Neuronal stem cell (in vitro differentiated cells): ENCODE measurements around the gene THSD4.

Experiments
- DNase-seq: peaks from one replicate; pipeline ENCODE4 v3.0.0-alpha.2; 2013; ENCODE audit warnings: low spot score
- H2AFZ ChIP-seq: one replicate; pipeline ENCODE4 v1.6.1; 2013; ENCODE audit warnings: mild to moderate bottlenecking, low read length, inconsistent platforms
- H2AK5ac ChIP-seq: 2 replicates; pipeline ENCODE4 v1.6.1; 2013; ENCODE audit warnings: low read depth, mild to moderate bottlenecking, inconsistent platforms, low read length, moderate library complexity, mixed read lengths
- H2BK120ac ChIP-seq: 2 replicates; pipeline ENCODE4 v1.6.1; 2013; ENCODE audit warnings: low read depth, mild to moderate bottlenecking, inconsistent platforms, low read length, moderate library complexity, mixed read lengths
- H2BK12ac ChIP-seq: one replicate; pipeline ENCODE4 v1.6.1; 2013; ENCODE audit warnings: low read length, inconsistent platforms
- H2BK15ac ChIP-seq: 2 replicates; pipeline ENCODE4 v1.6.1; 2013; ENCODE audit warnings: mild to moderate bottlenecking, low read length, inconsistent platforms, mixed read lengths
- H2BK5ac ChIP-seq: one replicate; pipeline ENCODE4 v1.6.1; 2013; ENCODE audit warnings: inconsistent platforms, mild to moderate bottlenecking, low read length, moderate library complexity
- H3K14ac ChIP-seq: one replicate; pipeline ENCODE4 v1.6.1; 2013; ENCODE audit warnings: low read length, inconsistent platforms
- H3K18ac ChIP-seq: 2 replicates; pipeline ENCODE4 v1.6.1; 2013; ENCODE audit warnings: low read length, inconsistent platforms
- H3K23ac ChIP-seq: 2 replicates; pipeline ENCODE4 v1.6.1; 2013; ENCODE audit warnings: low read depth, mild to moderate bottlenecking, mixed read lengths, low read length, inconsistent platforms; ENCODE audit not compliant: poor library complexity
- H3K27ac ChIP-seq: replicated peaks from 3 replicates; pipeline ENCODE4 v1.5.1; 2013; ENCODE audit warnings: low read length, inconsistent platforms
- H3K27me3 ChIP-seq, 3 experiments: 2 replicates each; pipeline ENCODE4 v1.6.1; 2013; ENCODE audit warnings: low read length in 3 of 3, mild to moderate bottlenecking in 2 of 3, inconsistent platforms in 1 of 3, low read depth in 1 of 3, mixed read lengths in 1 of 3, moderate library complexity in 1 of 3; ENCODE audit not compliant: control insufficient read depth in 3 of 3, insufficient read depth in 3 of 3
- H3K36me3 ChIP-seq, 2 donors: replicated peaks in 1 of 2; 2 replicates each; pipeline ENCODE4 v1.6.1; 2013; ENCODE audit warnings: low read length in 2 of 2; ENCODE audit not compliant: control insufficient read depth in 2 of 2, insufficient read depth in 2 of 2
- H3K4ac ChIP-seq: 2 replicates; pipeline ENCODE4 v1.6.1; 2013; ENCODE audit warnings: inconsistent platforms, mild to moderate bottlenecking, low read length, moderate library complexity
- H3K4me1 ChIP-seq, 2 donors: 1 replicate in 1 of 2; 2 replicates in 1 of 2; pipeline ENCODE4 v1.6.1; 2013; ENCODE audit warnings: low read length in 2 of 2, low read depth in 1 of 2; ENCODE audit not compliant: control insufficient read depth in 2 of 2, insufficient read depth in 1 of 2
- H3K4me2 ChIP-seq: one replicate; pipeline ENCODE4 v1.6.1; 2013; ENCODE audit warnings: mild to moderate bottlenecking, low read length, inconsistent platforms; ENCODE audit not compliant: insufficient read depth, poor library complexity, severe bottlenecking
- H3K4me3 ChIP-seq, 2 donors: 2 replicates each; pipeline ENCODE4 v1.5.1; 2013; ENCODE audit warnings: low read length in 2 of 2, mild to moderate bottlenecking in 2 of 2, inconsistent platforms in 1 of 2, moderate library complexity in 1 of 2
- H3K79me1 ChIP-seq: one replicate; pipeline ENCODE4 v1.6.1; 2013; ENCODE audit warnings: low read depth, mild to moderate bottlenecking, inconsistent platforms, low read length, moderate library complexity
- H3K9ac ChIP-seq: one replicate; pipeline ENCODE4 v1.6.1; 2013; ENCODE audit warnings: mild to moderate bottlenecking, low read depth, low read length, inconsistent platforms; ENCODE audit not compliant: poor library complexity
- H3K9me3 ChIP-seq, 2 donors: replicated peaks in 1 of 2; 2 replicates each; pipeline versions ENCODE3 to v1.6.1; 2013; ENCODE audit warnings: low read length in 2 of 2, mild to moderate bottlenecking in 2 of 2, inconsistent platforms in 1 of 2, low read depth in 1 of 2, mixed read lengths in 1 of 2, moderate library complexity in 1 of 2; ENCODE audit not compliant: control insufficient read depth in 2 of 2, insufficient read depth in 1 of 2
- H4K8ac ChIP-seq: one replicate; pipeline ENCODE4 v1.6.1; 2013; ENCODE audit warnings: low read depth, mild to moderate bottlenecking, inconsistent platforms, low read length, moderate library complexity
- H4K91ac ChIP-seq: one replicate; pipeline ENCODE4 v1.6.1; 2013; ENCODE audit warnings: low read length, low read depth, mild to moderate bottlenecking, inconsistent platforms; ENCODE audit not compliant: poor library complexity
- WGBS, 2 donors: extraction: QIAGEN DNeasy Blood & Tissue Kit; methylation state at CpG; one replicate each; pipeline ENCODE4 v1.1.7; 2013; ENCODE audit warnings: missing lambda C conversion rate in 2 of 2, mixed read lengths in 1 of 2; ENCODE audit not compliant: insufficient read length in 2 of 2, insufficient replicate concordance in 1 of 2; ENCODE audit errors: extremely low coverage in 2 of 2; 5-methylcytosine and 5-hydroxymethylcytosine counted together

THSD4 gene

DNA sequence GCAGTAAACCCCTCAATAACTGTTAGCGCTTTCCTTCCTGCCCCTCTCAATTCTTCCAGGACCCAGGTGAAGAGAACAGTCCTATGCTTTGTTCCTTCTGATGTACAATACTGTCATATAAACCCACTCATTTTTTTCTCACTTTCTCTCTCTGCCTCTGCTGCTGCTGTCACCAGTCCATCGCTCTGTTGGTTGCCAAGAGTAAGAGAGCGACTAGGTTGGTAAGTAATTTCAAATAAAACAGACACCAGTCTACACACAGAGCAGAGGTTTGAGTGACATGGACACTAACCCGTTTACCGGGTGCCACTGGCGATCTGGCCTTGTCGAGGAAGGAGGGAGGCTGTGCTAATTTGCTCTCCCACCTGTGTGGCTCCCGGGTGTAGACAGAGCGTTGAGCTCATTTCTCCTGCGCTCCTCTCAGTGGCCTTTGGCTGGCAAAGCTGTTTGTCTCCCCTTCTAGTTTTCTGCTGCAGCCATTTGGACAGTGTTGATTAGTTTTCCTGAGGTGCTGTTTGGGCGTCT, 215.4 kb downstream of the THSD4 start:
- Histone ChIP-seq H3K9me3 (no peaks in the 10 kb centered on the region), H3K4me3 (no peak overlapping the region), H3K4me2 (no peak overlapping the region), H3K18ac (no peak overlapping the region), H3K14ac (no peak overlapping the region), H2BK5ac (no peak overlapping the region), H3K27ac (no peak overlapping the region), H3K4me1 (no peaks in the 10 kb centered on the region), H3K9ac (no peak overlapping the region), H2AK5ac (no peak overlapping the region), H3K36me3 (no peaks in the 10 kb centered on the region), H4K8ac (no peak overlapping the region), H3K23ac (no peak overlapping the region), H3K27me3 (peaks cover 0 to 3% (median 0%) of the 10 kb centered on the region in 3 experiments), H2BK12ac (no peak overlapping the region), H2AFZ (no peak overlapping the region), H2BK120ac (no peak overlapping the region), H2BK15ac (no peak overlapping the region), H3K79me1 (no peaks in the 10 kb centered on the region), H4K91ac (no peak overlapping the region), H3K4ac (no peak overlapping the region)
- no peak for DNase-seq
- no CpG with 5 or more reads among the region's 11 CpGs for WGBS, 2 donors

DNA sequence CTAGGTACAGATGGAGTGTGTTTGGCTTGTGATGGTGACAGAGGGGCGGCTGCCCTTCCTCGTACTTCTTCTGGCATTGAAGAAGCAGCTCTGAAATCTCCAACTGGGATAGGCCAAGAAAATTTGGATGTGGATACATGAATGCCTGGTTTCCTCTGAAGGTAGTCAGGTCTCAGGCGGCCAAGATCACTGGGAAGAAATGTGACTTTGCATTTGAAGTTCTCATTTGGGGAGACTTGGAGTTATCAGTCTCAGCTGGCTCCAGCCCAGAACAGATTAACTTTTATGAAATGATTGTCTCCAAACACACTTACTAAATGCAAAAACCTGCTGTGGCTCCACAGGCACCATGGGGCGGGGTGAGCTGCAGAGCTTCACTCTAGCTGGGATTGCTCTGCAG, 215.9 kb downstream of the THSD4 start:
- no peaks in the 10 kb centered on the region for H3K9me3 ChIP-seq
- no peak overlapping the region for H3K18ac ChIP-seq
- peaks cover 0 to 3% (median 0%) of the 10 kb centered on the region in 3 experiments for H3K27me3 ChIP-seq
- no peak overlapping the region for H3K4me3 ChIP-seq
- H2BK15ac ChIP-seq: no peak overlapping the region
- no CpG with 5 or more reads among the region's 4 CpGs for WGBS, 2 donors
- no peak overlapping the region for H3K14ac ChIP-seq
- H3K4me1 ChIP-seq: no peaks in the 10 kb centered on the region
- no peak overlapping the region for H2BK12ac ChIP-seq
- no peaks in the 10 kb centered on the region for H3K79me1 ChIP-seq
- H3K9ac ChIP-seq: no peak overlapping the region
- no peak overlapping the region for H2AK5ac ChIP-seq
- H3K23ac ChIP-seq: no peak overlapping the region
- no peak for DNase-seq
- no peak overlapping the region for H3K27ac ChIP-seq
- H2BK120ac ChIP-seq: no peak overlapping the region
- H2BK5ac ChIP-seq: no peak overlapping the region
- H3K4me2 ChIP-seq: no peak overlapping the region
- H4K91ac ChIP-seq: no peak overlapping the region
- no peak overlapping the region for H4K8ac ChIP-seq
- no peak overlapping the region for H3K4ac ChIP-seq
- no peaks in the 10 kb centered on the region for H3K36me3 ChIP-seq
- no peak overlapping the region for H2AFZ ChIP-seq

DNA sequence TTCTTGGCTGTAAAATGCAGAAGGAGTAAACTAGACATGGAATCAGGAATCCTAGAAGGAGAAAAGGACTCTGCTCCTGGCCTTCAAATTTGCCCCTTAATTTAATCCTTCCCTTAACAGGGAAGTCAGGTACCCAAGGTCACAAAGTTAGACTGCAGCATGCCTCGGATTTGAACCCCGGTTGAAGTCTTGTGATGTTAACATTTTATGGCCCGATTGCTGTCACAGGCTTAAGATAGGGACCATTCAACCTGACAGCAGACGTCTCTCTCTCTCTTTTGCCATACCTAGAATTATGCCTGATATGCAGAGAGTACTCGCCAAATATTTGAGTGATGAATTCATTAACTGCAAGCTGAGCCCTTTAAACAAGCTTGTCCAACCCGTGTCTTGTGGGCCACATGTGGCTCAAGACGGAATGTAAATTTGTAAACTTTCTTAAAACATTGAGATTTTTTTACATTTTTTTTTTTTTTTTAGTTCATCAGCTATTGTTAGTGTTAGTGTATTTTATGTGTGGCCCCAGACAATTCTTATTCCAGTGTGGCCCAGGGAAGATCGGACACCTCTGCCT, 217.2 kb downstream of the THSD4 start:
- no peak overlapping the region for H3K27ac ChIP-seq
- no CpG with 5 or more reads among the region's 8 CpGs for WGBS, 2 donors
- H3K9ac ChIP-seq: no peak overlapping the region

DNA sequence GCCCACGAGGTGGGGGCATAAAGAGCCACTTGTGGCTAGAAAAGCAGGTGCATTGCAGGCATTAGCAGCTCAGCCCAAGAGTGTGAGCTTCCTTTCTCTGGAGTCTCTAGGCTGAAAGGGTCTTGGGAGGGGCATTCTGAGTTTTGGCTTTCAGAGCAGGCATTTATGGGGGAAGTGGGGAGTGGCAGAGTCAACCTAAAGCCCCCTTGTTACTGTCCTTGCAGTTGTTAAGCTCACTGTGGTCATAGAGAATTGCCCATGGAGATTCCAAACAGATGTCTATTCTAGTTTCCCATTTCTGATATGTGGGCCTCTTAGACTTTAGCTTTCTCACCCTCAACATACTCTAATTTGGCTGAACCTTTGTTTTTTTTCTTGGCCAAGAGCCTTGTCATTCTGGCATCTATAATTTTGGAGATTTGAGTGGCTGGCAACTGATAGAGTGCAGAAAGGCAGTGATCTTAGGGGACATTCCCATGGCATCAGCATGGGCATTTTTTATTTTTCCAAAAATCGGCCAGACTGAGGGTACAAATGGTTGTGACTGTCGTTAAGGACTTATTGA, 217.9 kb downstream of the THSD4 start:
- no CpG with 5 or more reads among the region's 3 CpGs for WGBS, 2 donors

More for the DNA sequence above, 217.2 kb downstream of the THSD4 start:
- H2BK120ac ChIP-seq: no peak overlapping the region
- H3K18ac ChIP-seq: no peak overlapping the region
- peaks cover 0 to 3% (median 0%) of the 10 kb centered on the region in 3 experiments for H3K27me3 ChIP-seq
- no peak overlapping the region for H3K4me2 ChIP-seq
- H3K36me3 ChIP-seq: no peaks in the 10 kb centered on the region
- no peaks in the 10 kb centered on the region for H3K4me1 ChIP-seq
- no peak overlapping the region for H2AK5ac ChIP-seq
- no peaks in the 10 kb centered on the region for H3K9me3 ChIP-seq
- H4K8ac ChIP-seq: no peak overlapping the region
- no peak overlapping the region for H4K91ac ChIP-seq
- no peak overlapping the region for H2AFZ ChIP-seq
- no peak overlapping the region for H3K14ac ChIP-seq
- no peak overlapping the region for H2BK12ac ChIP-seq
- no peaks in the 10 kb centered on the region for H3K79me1 ChIP-seq
- no peak overlapping the region for H3K23ac ChIP-seq
- H3K4ac ChIP-seq: no peak overlapping the region
- no peak overlapping the region for H3K4me3 ChIP-seq
- DNase-seq: no peak
- no peak overlapping the region for H2BK5ac ChIP-seq
- no peak overlapping the region for H2BK15ac ChIP-seq

More for the DNA sequence above, 217.9 kb downstream of the THSD4 start:
- H2AK5ac ChIP-seq: no peak overlapping the region
- no peak overlapping the region for H4K8ac ChIP-seq
- H3K4me2 ChIP-seq: no peak overlapping the region
- H3K4me1 ChIP-seq: no peaks in the 10 kb centered on the region
- H3K79me1 ChIP-seq: no peaks in the 10 kb centered on the region
- no peak overlapping the region for H2BK5ac ChIP-seq
- H3K27ac ChIP-seq: no peak overlapping the region
- no peaks in the 10 kb centered on the region for H3K36me3 ChIP-seq
- no peak overlapping the region for H4K91ac ChIP-seq
- no peak overlapping the region for H3K23ac ChIP-seq
- peaks cover 0 to 3% (median 0%) of the 10 kb centered on the region in 3 experiments for H3K27me3 ChIP-seq
- H2BK12ac ChIP-seq: no peak overlapping the region
- no peak overlapping the region for H2BK15ac ChIP-seq
- no peaks in the 10 kb centered on the region for H3K9me3 ChIP-seq
- H3K4ac ChIP-seq: no peak overlapping the region
- no peak overlapping the region for H3K14ac ChIP-seq
- H2BK120ac ChIP-seq: no peak overlapping the region
- H3K9ac ChIP-seq: no peak overlapping the region
- H2AFZ ChIP-seq: no peak overlapping the region
- no peak overlapping the region for H3K4me3 ChIP-seq
- no peak for DNase-seq
- H3K18ac ChIP-seq: peak overlapping the region; percentile 18
